Measurements from ENCODE around the gene RNF214.
"Not testable (repeated sequence)": the region's sequence is repeated elsewhere in the genome, so short reads cannot be mapped to it uniquely, and the experiment has no call there.

RNF214 gene

GRCh38 chr11:117319214-117319840 lies 86.9 kb downstream of the RNF214 start:
- no peak for DNase-seq

DNA sequence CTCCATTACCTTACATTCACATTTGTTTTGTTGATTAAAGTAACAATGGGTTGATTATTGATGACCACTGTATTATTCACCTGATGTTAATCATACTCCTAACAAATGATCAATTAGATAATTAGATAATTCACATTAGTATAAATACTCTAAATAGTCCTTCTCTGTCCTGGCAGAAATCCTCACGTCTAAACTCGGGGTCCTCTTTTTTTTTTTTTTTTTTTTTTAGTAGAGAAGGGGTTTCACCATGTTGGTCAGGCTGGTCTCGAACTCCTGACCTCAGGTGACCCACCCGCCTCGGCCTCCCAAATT lies 94.7 kb downstream of the RNF214 start:
- DNase-seq, result not testable (repeated sequence)

- peak; percentile 93 to 94 for DNase-seq
Measured at GRCh38 chr11:117327567-117328374, 95.3 kb downstream of the RNF214 start, which contains the start of gene CEP164. CEP164 (plus strand) TSS chr11:117327854; CDS start chr11:117338587, 10,733 bp downstream.

DNA sequence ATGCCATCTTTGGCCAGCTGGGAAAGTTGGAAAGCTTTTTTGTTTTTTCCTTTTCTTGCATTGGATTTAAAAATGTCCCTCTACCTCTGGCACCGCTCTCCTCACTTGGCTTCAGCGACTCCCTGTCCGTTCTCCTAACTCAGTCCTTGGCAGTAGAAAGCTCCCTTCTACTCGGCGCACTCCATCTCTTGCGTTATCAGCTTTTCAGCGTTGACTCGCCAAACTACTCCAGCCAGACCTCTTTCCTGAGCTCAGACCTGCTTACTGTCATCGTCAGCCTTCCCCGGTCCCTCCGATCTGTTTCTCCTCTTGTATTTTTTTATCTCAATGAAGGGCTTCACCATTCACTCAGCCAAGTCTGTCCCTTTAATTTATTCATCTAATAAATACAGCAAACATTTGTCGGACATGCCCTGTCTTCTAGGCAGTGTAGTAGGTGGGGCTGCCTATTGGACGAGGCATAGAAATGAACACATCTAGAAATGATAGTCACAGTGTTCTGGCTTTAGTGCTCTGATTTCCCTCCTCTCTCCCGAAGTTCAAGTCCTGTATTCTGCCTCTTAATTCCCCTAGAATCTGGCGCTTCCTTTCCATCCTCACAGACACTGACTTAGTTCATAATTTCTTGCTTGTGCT lies 96.0 kb downstream of the RNF214 start:
- DNase-seq, result peak in 1 of 2 donors; percentile 26

DNA sequence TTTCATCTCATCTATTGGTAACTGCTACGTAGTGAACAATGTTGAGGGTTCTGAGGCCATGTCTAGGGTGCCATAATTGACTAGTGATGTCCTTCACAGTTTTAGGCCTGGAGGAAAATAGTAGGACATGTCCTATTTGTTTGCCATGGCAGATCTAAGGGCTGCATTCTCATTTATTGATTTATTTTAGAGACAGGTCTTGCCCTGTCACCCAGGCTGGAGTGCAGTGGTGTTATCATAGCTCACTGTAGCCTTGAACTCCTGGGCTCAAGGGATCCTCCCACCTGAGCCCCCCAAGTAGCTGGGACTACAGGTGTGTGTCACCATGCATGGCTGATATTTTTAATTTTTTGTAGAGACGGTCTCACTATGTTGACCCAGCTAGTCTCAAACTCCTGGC lies 100.4 kb downstream of the RNF214 start:
- DNase-seq, result no peak

DNA sequence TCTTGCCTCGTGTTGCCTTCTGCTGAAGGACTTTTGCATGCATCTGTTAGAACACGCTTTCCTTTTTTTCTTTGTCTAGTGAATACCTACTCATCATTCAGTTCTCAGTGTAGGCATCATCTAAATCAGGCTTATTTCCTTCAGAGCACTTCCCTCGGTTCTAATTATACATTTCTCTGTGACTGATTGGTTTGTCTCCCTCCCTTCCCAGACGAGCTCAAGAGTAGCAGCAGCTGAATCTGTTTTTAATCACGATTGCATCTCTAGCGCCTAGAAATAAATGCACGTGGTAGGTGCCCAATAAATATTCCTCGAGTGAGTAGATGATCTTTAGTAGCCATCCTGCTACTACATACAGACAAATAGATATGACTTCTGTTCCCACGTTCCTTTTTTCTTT lies 101.4 kb downstream of the RNF214 start:
- DNase-seq, result no peak

- no peak for DNase-seq
Measured at GRCh38 chr11:117334896-117335295, 102.4 kb downstream of the RNF214 start.

DNA sequence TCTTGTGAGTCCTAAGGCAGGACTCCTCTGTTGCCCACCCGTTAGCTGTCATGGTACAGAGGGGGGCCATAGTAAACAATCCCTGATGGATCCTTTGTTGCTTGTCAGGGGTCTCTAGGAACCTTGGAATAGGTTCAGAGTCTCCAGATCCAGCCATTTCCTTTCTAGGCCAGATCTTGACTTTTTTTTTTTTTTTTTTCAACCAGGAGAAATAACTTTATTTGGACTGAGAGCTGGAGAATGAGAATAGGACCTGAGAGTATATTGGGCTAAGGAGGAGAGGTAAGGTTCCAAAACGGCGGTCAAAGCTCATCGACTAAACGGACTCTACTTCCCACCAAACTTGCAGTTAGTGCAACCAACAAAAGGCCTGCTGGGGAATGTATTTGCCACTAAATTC lies 102.9 kb downstream of the RNF214 start:
- DNase-seq, result no peak
